HG03159 (cell line): Measurements from ENCODE around the gene SUSD3.

Source experiments
- ATAC-seq: cut with Tn5 transposase; IDR thresholded peaks from one replicate; pipeline ENCODE4 v1.9.1; 2021; ENCODE audit warnings: mild to moderate bottlenecking, moderate library complexity; ENCODE audit not compliant: unreplicated experiment

The SUSD3 gene

GRCh38 chr9:93134015-93134739 is 75.7 kb downstream of the SUSD3 start, which contains the start of gene NINJ1:
Gene NINJ1, minus strand, starts transcription at chr9:93134251. Its CDS starts 34 bp downstream, at chr9:93134217.
- peak; percentile 62 for ATAC-seq
